ENCODE results near the gene PCSK9. TPM values are rescaled to one million over a fixed set of nuclear protein-coding genes. Genes with fewer than 3 reads are reported as not detected.
A peak's percentile ranks its signal among the peaks of the same experiment; 100 is the strongest.

Gene PCSK9
- total and polyA plus RNA-seq, 3 donors from 2014 or later, result 1.1 to 1.9 (median 1.3) TPM

DNA sequence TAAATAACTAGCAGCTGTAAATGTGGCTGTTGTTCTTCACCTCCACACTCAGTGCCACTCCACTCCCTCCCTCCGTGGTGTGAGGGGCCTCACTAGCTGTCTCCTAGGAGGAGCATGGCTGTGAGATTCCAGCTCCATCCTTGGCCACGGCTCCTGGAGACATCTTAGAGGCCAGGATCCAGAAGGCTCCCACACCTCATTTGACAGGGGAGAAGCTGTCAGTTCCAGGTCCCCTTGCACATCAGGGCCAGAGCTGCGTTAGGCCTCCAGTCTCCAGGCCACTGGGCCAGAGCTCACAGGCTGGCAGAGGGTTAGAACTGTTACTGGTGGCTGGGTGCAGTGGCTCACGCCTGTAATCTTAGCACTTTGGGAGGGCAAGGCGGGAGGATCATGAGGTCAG, 15.0 kb downstream of the PCSK9 start:
- H3K4me1 ChIP-seq, result peaks cover 12% of the 10 kb centered on the region

DNA sequence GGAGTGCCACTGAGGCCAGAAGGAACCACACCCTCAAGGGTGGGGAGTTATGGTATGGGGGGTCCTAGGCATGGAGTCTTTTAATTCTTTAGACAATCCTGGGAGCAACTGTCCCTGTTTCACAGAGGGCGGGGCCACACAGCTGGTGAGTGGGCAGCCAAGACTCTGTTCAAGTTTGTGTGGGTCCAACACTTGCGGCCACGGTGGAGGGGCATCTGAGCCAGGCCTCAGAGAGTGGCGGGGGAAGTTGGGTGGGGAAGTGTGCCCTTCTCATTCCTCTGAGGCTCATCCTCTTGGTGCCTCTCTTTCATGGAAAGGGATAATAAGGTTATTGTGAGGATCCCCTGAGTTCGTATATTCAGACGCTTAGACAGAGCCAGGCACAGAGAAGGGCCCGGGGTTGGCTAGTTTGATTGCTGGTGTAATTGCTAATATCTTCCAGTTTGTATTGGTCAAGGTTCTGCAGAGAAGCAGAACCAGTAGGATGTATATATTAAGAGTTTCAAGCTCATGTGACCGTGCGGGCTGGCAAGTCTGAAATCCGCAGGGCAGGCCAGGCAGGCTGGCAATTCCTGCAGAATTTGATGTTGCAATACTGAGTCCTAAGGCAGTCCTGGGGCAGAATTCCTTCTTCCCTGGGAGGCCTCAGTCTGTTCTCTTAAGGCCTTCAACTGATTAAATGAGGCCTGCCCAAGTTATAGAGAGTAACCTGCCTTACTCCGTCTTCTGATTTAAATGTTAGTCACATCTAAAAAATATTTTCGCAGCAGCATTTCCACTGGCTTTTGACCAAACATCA, 15.9 kb downstream of the PCSK9 start:
- no peak for DNase-seq
- intact Hi-C loops (cut with DNase I; ENCODE audit: low total_unique reads), result no loop called here
- Histone ChIP-seq H3K4me1 (peaks cover 4% of the 10 kb centered on the region), H3K4me3 (peak overlapping the region; percentile 29 to 37), H3K27me3 (no peaks in the 10 kb centered on the region), H3K9me3 (no peaks in the 10 kb centered on the region), H3K27ac (no peak overlapping the region), H3K36me3 (ENCODE audit: low read depth, missing control alignments) (no peaks in the 10 kb centered on the region)
- WGBS, 2 donors, result 52 to 80% methylated on average over 10 to 12 of the region's 12 CpGs
- TF ChIP-seq POLR2A (IDR thresholded peaks at IDR 0.05), result no peak
- no peak for TF ChIP-seq CTCF (IDR thresholded peaks at IDR 0.05)

More for the DNA sequence above, 15.0 kb downstream of the PCSK9 start:
- 94 to 95% methylated on average over 5 of the region's 5 CpGs for WGBS, 2 donors
- no peaks in the 10 kb centered on the region for H3K36me3 ChIP-seq (ENCODE audit: low read depth, missing control alignments)
- TF ChIP-seq POLR2A (IDR thresholded peaks at IDR 0.05) (no peak), CTCF (IDR thresholded peaks at IDR 0.05) (no peak)
- no peak for DNase-seq
- intact Hi-C loops (cut with DNase I; ENCODE audit: low total_unique reads), result no loop called here
- H3K9me3 ChIP-seq, result no peaks in the 10 kb centered on the region
- no peak overlapping the region for H3K4me3 ChIP-seq
- no peak overlapping the region for H3K27ac ChIP-seq
- no peaks in the 10 kb centered on the region for H3K27me3 ChIP-seq

- H3K27ac ChIP-seq, result no peak overlapping the region
- 77 to 82% methylated on average over 15 to 42 of the region's 42 CpGs for WGBS, 2 donors
- no peaks in the 10 kb centered on the region for H3K36me3 ChIP-seq (ENCODE audit: low read depth, missing control alignments)
- TF ChIP-seq POLR2A (IDR thresholded peaks at IDR 0.05) (no peak), CTCF (IDR thresholded peaks at IDR 0.05) (no peak)
- no peaks in the 10 kb centered on the region for H3K27me3 ChIP-seq
- DNase-seq, result peak; percentile 57
- intact Hi-C loops (cut with DNase I; ENCODE audit: low total_unique reads), result no loop called here
- no peaks in the 10 kb centered on the region for H3K9me3 ChIP-seq
- no peaks in the 10 kb centered on the region for H3K4me1 ChIP-seq
- peak overlapping the region; percentile 34 to 37 for H3K4me3 ChIP-seq
These were observed 16.7 kb downstream of the PCSK9 start for GRCh38 chr1:55055951-55056631.

DNA sequence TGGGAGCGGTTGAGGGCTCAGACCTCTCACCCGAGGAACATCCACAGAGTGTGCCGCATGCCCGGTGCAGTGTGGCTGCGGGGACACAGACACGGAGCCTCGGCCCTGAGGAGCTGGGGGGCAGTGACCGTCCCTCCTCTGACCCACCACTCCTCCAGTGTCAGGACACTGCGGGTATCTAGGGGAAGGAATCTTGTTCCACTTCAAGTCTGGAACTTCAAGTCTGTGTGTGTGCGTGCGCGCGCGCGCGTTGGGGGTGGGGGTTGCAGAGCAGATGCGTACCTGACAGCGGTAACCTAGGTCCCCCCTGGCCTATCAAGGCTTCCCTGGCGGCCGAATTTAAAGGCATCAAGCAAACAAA, 17.3 kb downstream of the PCSK9 start:
- Histone ChIP-seq H3K36me3 (ENCODE audit: low read depth, missing control alignments) (no peaks in the 10 kb centered on the region), H3K27me3 (no peaks in the 10 kb centered on the region), H3K4me3 (peak overlapping the region; percentile 34 to 37), H3K27ac (no peak overlapping the region), H3K9me3 (no peaks in the 10 kb centered on the region), H3K4me1 (no peaks in the 10 kb centered on the region)
- intact Hi-C loops (cut with DNase I; ENCODE audit: low total_unique reads), result no loop called here
- TF ChIP-seq CTCF (IDR thresholded peaks at IDR 0.05), result no peak
- TF ChIP-seq POLR2A (IDR thresholded peaks at IDR 0.05), result no peak
- WGBS, 2 donors, result 84 to 96% methylated on average over 17 to 18 of the region's 20 CpGs
- DNase-seq, result no peak

Measured in testis (tissue), 3 donors.